Measurements from ENCODE around the gene CAMTA1. TPM values are rescaled to one million over a fixed set of nuclear protein-coding genes. Genes with fewer than 3 reads are reported as not detected.

Gene CAMTA1
- total RNA-seq, 1 experiment from 2014 or later, result 82.2 TPM

DNA sequence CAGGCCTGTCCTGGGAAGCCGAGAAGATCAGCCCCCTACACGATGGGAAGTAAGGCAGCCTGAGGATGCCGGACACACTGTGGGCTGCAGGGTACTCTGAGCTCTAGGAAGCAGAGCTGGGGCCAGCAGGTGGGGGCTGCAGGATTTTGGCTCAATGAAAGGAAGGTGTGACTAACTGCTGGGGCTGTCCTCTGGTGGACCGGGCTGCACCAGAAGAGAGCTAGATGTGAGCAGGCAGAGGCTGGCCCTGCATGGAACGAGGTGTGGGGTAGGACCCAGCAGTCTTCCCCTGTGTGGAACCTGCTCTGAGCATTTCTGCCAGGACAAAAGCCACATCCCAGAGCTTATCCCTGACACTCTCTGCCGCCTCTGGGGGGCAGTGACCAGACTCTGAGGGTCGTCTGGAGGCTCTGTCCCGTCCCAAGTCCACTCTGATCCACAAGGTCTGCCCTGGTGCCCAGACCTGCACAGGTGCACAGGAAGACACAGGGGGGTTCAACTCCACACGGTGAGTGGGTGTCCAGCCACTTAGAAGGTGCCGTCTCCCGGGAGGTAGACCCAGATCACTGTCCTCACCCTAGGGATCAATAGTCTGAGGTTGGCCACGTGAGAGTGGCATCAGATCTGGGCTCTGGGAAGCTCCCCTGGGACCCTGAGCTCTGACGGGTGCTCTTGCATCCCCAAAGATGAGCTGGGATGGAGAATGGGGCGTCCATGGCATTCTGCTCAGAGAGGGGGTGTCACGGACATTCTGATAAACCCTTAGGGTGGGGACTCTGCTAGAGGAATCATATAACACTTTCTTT, 798.2 kb downstream of the CAMTA1 start:
- in situ Hi-C loops (cut with HindIII; ENCODE audit: low pct_unique_long_range_greater_than_20kb, low sequenced_read_pairs), result no loop called here
- no peak overlapping the region for H3K4me3 ChIP-seq (ENCODE audit: low read depth in 2 of 2, low read length in 2 of 2)
- no peak for DNase-seq (ENCODE audit: low read depth, low spot score)
- no peaks in the 10 kb centered on the region for H3K27me3 ChIP-seq (ENCODE audit: control insufficient read depth, insufficient read depth, low read length)
- no TSS peak for BruUV-seq (replicated peaks)
- CTCF ChIA-PET, result no interaction called here
- H3K36me3 ChIP-seq (ENCODE audit: control insufficient read depth, insufficient read depth, low read length), result no peaks in the 10 kb centered on the region
- intact Hi-C loops (cut with micrococcal nuclease; ENCODE audit: unreplicated experiment), result no loop called here
- no peaks in the 10 kb centered on the region for H3K4me1 ChIP-seq (ENCODE audit: control insufficient read depth, insufficient read depth, low read length)
- no peak for TF ChIP-seq TCF7L2 (IDR thresholded peaks at IDR 0.05; ENCODE audit: low read depth, low read length)
- TF ChIP-seq POLR2AphosphoS5 (IDR thresholded peaks at IDR 0.05; ENCODE audit: low read depth, low read length), result no peak
- TF ChIP-seq, protein P1, sequence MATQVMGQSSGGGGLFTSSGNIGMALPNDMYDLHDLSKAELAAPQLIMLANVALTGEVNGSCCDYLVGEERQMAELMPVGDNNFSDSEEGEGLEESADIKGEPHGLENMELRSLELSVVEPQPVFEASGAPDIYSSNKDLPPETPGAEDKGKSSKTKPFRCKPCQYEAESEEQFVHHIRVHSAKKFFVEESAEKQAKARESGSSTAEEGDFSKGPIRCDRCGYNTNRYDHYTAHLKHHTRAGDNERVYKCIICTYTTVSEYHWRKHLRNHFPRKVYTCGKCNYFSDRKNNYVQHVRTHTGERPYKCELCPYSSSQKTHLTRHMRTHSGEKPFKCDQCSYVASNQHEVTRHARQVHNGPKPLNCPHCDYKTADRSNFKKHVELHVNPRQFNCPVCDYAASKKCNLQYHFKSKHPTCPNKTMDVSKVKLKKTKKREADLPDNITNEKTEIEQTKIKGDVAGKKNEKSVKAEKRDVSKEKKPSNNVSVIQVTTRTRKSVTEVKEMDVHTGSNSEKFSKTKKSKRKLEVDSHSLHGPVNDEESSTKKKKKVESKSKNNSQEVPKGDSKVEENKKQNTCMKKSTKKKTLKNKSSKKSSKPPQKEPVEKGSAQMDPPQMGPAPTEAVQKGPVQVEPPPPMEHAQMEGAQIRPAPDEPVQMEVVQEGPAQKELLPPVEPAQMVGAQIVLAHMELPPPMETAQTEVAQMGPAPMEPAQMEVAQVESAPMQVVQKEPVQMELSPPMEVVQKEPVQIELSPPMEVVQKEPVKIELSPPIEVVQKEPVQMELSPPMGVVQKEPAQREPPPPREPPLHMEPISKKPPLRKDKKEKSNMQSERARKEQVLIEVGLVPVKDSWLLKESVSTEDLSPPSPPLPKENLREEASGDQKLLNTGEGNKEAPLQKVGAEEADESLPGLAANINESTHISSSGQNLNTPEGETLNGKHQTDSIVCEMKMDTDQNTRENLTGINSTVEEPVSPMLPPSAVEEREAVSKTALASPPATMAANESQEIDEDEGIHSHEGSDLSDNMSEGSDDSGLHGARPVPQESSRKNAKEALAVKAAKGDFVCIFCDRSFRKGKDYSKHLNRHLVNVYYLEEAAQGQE (IDR thresholded peaks at IDR 0.05; ENCODE audit: insufficient read depth in 1 of 2, low read depth in 2 of 2, low read length in 1 of 2), result no peak
- TF ChIP-seq, protein P2, sequence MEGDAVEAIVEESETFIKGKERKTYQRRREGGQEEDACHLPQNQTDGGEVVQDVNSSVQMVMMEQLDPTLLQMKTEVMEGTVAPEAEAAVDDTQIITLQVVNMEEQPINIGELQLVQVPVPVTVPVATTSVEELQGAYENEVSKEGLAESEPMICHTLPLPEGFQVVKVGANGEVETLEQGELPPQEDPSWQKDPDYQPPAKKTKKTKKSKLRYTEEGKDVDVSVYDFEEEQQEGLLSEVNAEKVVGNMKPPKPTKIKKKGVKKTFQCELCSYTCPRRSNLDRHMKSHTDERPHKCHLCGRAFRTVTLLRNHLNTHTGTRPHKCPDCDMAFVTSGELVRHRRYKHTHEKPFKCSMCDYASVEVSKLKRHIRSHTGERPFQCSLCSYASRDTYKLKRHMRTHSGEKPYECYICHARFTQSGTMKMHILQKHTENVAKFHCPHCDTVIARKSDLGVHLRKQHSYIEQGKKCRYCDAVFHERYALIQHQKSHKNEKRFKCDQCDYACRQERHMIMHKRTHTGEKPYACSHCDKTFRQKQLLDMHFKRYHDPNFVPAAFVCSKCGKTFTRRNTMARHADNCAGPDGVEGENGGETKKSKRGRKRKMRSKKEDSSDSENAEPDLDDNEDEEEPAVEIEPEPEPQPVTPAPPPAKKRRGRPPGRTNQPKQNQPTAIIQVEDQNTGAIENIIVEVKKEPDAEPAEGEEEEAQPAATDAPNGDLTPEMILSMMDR (IDR thresholded peaks at IDR 0.05), result no peak
- TF ChIP-seq SIN3A (IDR thresholded peaks at IDR 0.05; ENCODE audit: borderline replicate concordance, insufficient read depth, low read depth, low read length), result no peak
- H3K9me3 ChIP-seq (ENCODE audit: control insufficient read depth, insufficient read depth, low read depth, low read length), result no peaks in the 10 kb centered on the region
- POLR2A ChIA-PET, result no interaction called here
- ATAC-seq, result no peak
- no peak overlapping the region for H3K27ac ChIP-seq (ENCODE audit: low read length)

DNA sequence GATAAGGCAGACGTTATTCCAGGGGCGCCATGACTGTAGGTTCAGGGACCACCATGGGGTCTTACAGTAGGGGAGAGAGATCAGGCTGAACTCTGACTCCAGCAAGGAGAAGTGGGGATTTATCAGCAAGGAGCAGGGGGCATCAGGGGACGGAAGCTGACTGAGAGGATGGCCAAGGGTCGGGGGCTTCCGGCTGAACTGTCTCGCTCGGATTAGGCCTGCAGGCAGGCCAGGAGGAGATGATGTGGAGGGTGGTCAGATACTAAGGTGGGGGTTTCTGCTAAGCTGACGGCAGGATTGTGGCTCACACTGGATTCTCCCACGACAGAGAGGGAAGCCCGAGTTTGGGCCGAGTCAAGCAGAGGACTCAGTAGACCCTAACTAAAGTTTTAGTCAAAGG, 798.9 kb downstream of the CAMTA1 start:
- Histone ChIP-seq H3K36me3 (ENCODE audit: control insufficient read depth, insufficient read depth, low read length) (no peaks in the 10 kb centered on the region), H3K4me1 (ENCODE audit: control insufficient read depth, insufficient read depth, low read length) (no peaks in the 10 kb centered on the region), H3K4me3 (ENCODE audit: low read depth in 2 of 2, low read length in 2 of 2) (no peak overlapping the region), H3K9me3 (ENCODE audit: control insufficient read depth, insufficient read depth, low read depth, low read length) (no peaks in the 10 kb centered on the region), H3K27me3 (ENCODE audit: control insufficient read depth, insufficient read depth, low read length) (no peaks in the 10 kb centered on the region), H3K27ac (ENCODE audit: low read length) (no peak overlapping the region)
- CTCF ChIA-PET, result no interaction called here
- TF ChIP-seq SIN3A (IDR thresholded peaks at IDR 0.05; ENCODE audit: borderline replicate concordance, insufficient read depth, low read depth, low read length) (no peak), POLR2AphosphoS5 (IDR thresholded peaks at IDR 0.05; ENCODE audit: low read depth, low read length) (no peak), TCF7L2 (IDR thresholded peaks at IDR 0.05; ENCODE audit: low read depth, low read length) (no peak)
- TF ChIP-seq, protein P1 (IDR thresholded peaks at IDR 0.05; ENCODE audit: insufficient read depth in 1 of 2, low read depth in 2 of 2, low read length in 1 of 2), result no peak
- TF ChIP-seq, protein P2 (IDR thresholded peaks at IDR 0.05), result no peak
- ATAC-seq (no peak), DNase-seq (ENCODE audit: low read depth, low spot score) (no peak)
- in situ Hi-C loops (cut with HindIII; ENCODE audit: low pct_unique_long_range_greater_than_20kb, low sequenced_read_pairs) (no loop called here), intact Hi-C loops (cut with micrococcal nuclease; ENCODE audit: unreplicated experiment) (no loop called here)
- POLR2A ChIA-PET, result no interaction called here
- BruUV-seq (replicated peaks), result no TSS peak
